GM19025 (cell line): ENCODE results near the gene MIA.
"Not testable (repeated sequence)": the region's sequence is repeated elsewhere in the genome, so short reads cannot be mapped to it uniquely, and the experiment has no call there.

Experiments used
- ATAC-seq: cut with Tn5 transposase; IDR thresholded peaks from one replicate; pipeline ENCODE4 v1.9.1; 2021; ENCODE audit warnings: mild to moderate bottlenecking, low read depth, moderate library complexity; ENCODE audit not compliant: unreplicated experiment

The MIA gene

GRCh38 chr19:40777937-40778705 lies 2.8 kb downstream of the MIA start, which contains the start of gene RAB4B:
TSS of gene RAB4B (plus strand) at chr19:40778247. CDS start at chr19:40778376, 129 bp downstream.
- ATAC-seq = peak; percentile 51

- ATAC-seq = no peak
These were observed 3.5 kb downstream of the MIA start for GRCh38 chr19:40778706-40779284.

- ATAC-seq = no peak
These were observed 5.3 kb downstream of the MIA start for GRCh38 chr19:40780582-40780981.

- ATAC-seq = no peak
These were observed 5.8 kb downstream of the MIA start for GRCh38 chr19:40781140-40781539.

GRCh38 chr19:40783711-40784110 lies 8.4 kb downstream of the MIA start:
- no peak for ATAC-seq

GRCh38 chr19:40784146-40784545 lies 8.8 kb downstream of the MIA start:
- ATAC-seq = not testable (repeated sequence)

- ATAC-seq = no peak
These were observed 10.2 kb downstream of the MIA start for GRCh38 chr19:40785526-40785925.

GRCh38 chr19:40786060-40787037 lies 11.0 kb downstream of the MIA start:
- ATAC-seq = no peak

GRCh38 chr19:40791349-40791748 lies 16.0 kb downstream of the MIA start:
- ATAC-seq = no peak

- no peak for ATAC-seq
These were observed 16.7 kb downstream of the MIA start for GRCh38 chr19:40791996-40792395.

- no peak for ATAC-seq
These were observed 22.0 kb downstream of the MIA start for GRCh38 chr19:40797166-40797962.

- ATAC-seq = no peak
These were observed 22.8 kb downstream of the MIA start for GRCh38 chr19:40797963-40798682.

GRCh38 chr19:40798683-40799557 lies 23.6 kb downstream of the MIA start, which contains the start of gene EGLN2:
TSS of gene EGLN2 (plus strand) at chr19:40799191. CDS start at chr19:40800573, 1,382 bp downstream.
- peak; percentile 79 for ATAC-seq

- ATAC-seq = no peak
These were observed 24.4 kb downstream of the MIA start for GRCh38 chr19:40799558-40800338.

GRCh38 chr19:40800339-40800996 lies 25.1 kb downstream of the MIA start:
- no peak for ATAC-seq

- ATAC-seq = no peak
These were observed 25.7 kb downstream of the MIA start for GRCh38 chr19:40800997-40801377.
